H1 (cell line): ENCODE results near the gene ERAS. TPM values are rescaled to one million over a fixed set of nuclear protein-coding genes. Genes with fewer than 3 reads are reported as not detected.

Experiments
- CTCF ChIA-PET: fragments of 300-600 bp; sonication (Branson Sonifier 250); formaldehyde crosslinking; loops from one replicate; lab custom pipeline; 2021; ENCODE audit not compliant: partially characterized antibody; lab: Charles Lee
- POLR2A ChIA-PET: fragments of 300-600 bp; sonication (Branson Sonifier 250); formaldehyde crosslinking; loops from one replicate; lab custom pipeline; 2021; ENCODE audit warnings: inconsistent platforms; ENCODE audit not compliant: partially characterized antibody; lab: Charles Lee
- DNase-seq, 2 experiments: peaks; one replicate each; pipeline versions ENCODE4 v3.0.0 to v3.0.0-alpha.2; 2010 to 2022; ENCODE audit warnings: low spot score in 2 of 2, low read depth in 1 of 2, mixed read lengths in 1 of 2
- FAIRE-seq: peaks from 2 replicates; lab custom pipeline; 2011; peaks lifted over from hg19 to GRCh38; lab: Jason Lieb, UNC
- H2AFZ ChIP-seq: 2 replicates; pipeline ENCODE4 v1.8.1; 2012; ENCODE audit warnings: low read length, inconsistent platforms
- H2AK5ac ChIP-seq: 2 replicates; pipeline ENCODE4 v1.6.1; 2013; ENCODE audit warnings: low read depth, low read length
- H2BK120ac ChIP-seq: replicated peaks from 2 replicates; pipeline ENCODE3; 2013; ENCODE audit warnings: low read depth, low read length, inconsistent platforms
- H2BK12ac ChIP-seq: 2 replicates; pipeline ENCODE4 v1.6.1; 2013; ENCODE audit warnings: low read depth, low read length
- H2BK15ac ChIP-seq: 2 replicates; pipeline ENCODE4 v1.6.1; 2013; ENCODE audit warnings: low read length
- H2BK20ac ChIP-seq: 2 replicates; pipeline ENCODE4 v1.6.1; 2013; ENCODE audit warnings: low read length
- H2BK5ac ChIP-seq: 2 replicates; pipeline ENCODE4 v1.6.1; 2013; ENCODE audit warnings: low read depth, low read length
- H3K14ac ChIP-seq: 2 replicates; pipeline ENCODE4 v1.6.1; 2013; ENCODE audit warnings: inconsistent platforms; ENCODE audit not compliant: insufficient read length
- H3K18ac ChIP-seq: 2 replicates; pipeline ENCODE4 v1.6.1; 2013; ENCODE audit warnings: low read length; ENCODE audit errors: extremely low read depth
- H3K23ac ChIP-seq: 2 replicates; pipeline ENCODE4 v1.6.1; 2013; ENCODE audit warnings: inconsistent platforms; ENCODE audit not compliant: insufficient read length
- H3K23me2 ChIP-seq: 2 replicates; pipeline ENCODE4 v1.6.1; 2013; ENCODE audit warnings: low read depth, low read length
- H3K27ac ChIP-seq: 2 replicates; pipeline ENCODE4 v1.6.1; 2011; ENCODE audit warnings: low read depth, low read length, inconsistent platforms
- H3K27me3 ChIP-seq, 4 experiments: replicated peaks in 1 of 4; 1 replicate in 1 of 4; 2 replicates in 3 of 4; pipeline versions ENCODE4 v1.6.1 to v1.8.1; 2011 to 2013; ENCODE audit warnings: low read length in 3 of 4, mild to moderate bottlenecking in 3 of 4, inconsistent platforms in 2 of 4, mixed read lengths in 2 of 4, moderate library complexity in 1 of 4; ENCODE audit not compliant: control insufficient read depth in 3 of 4, insufficient read depth in 3 of 4; ENCODE audit errors: extremely low read depth in 1 of 4
- H3K36me3 ChIP-seq, 4 experiments: 2 replicates each; pipeline versions ENCODE4 v1.6.1 to v1.8.1; 2011 to 2013; ENCODE audit warnings: mild to moderate bottlenecking in 4 of 4, low read length in 3 of 4, moderate library complexity in 2 of 4, control low read depth in 1 of 4, inconsistent platforms in 1 of 4; ENCODE audit not compliant: insufficient read depth in 4 of 4, control insufficient read depth in 2 of 4
- H3K4ac ChIP-seq: replicated peaks from 2 replicates; pipeline ENCODE3; 2013; ENCODE audit warnings: low read length, low read depth, mixed read lengths, inconsistent platforms; ENCODE audit not compliant: insufficient read length
- H3K4me1 ChIP-seq, 4 experiments: replicated peaks in 1 of 4; 1 replicate in 1 of 4; 2 replicates in 3 of 4; pipeline versions ENCODE4 v1.6.1 to v1.8.1; 2011 to 2013; ENCODE audit warnings: low read length in 3 of 4, inconsistent platforms in 2 of 4, mixed read lengths in 1 of 4; ENCODE audit not compliant: insufficient read depth in 4 of 4, control insufficient read depth in 3 of 4
- H3K4me2 ChIP-seq, 2 experiments: 2 replicates each; pipeline versions ENCODE4 v1.6.1 to v1.8.1; 2011 to 2013; ENCODE audit warnings: low read depth in 2 of 2, low read length in 2 of 2, control low read depth in 1 of 2, inconsistent platforms in 1 of 2, mild to moderate bottlenecking in 1 of 2; ENCODE audit not compliant: insufficient read depth in 1 of 2
- H3K4me3 ChIP-seq, 4 experiments: fragments of 200-600, 300-600 bp in 1 of 4; sonication (generic), shearing (Covaris generic), sonication (Bioruptor Twin) in 1 of 4; 2 replicates each; pipeline versions ENCODE4 v1.5.1 to v1.8.1; 2011 to 2016; ENCODE audit warnings: low read length in 4 of 4, low read depth in 3 of 4, control low read depth in 2 of 4, inconsistent platforms in 2 of 4, mild to moderate bottlenecking in 2 of 4, mixed read lengths in 1 of 4, moderate library complexity in 1 of 4; ENCODE audit not compliant: insufficient read depth in 2 of 4; ENCODE audit errors: extremely low read depth in 1 of 4
- H3K56ac ChIP-seq: replicated peaks from 2 replicates; pipeline ENCODE3; 2013; ENCODE audit warnings: low read depth, mild to moderate bottlenecking, mixed read lengths, low read length, inconsistent platforms; ENCODE audit not compliant: insufficient read length
- H3K79me1 ChIP-seq: 2 replicates; pipeline ENCODE4 v1.6.1; 2013; ENCODE audit warnings: low read depth, low read length, control low read depth
- H3K79me2 ChIP-seq, 2 experiments: 2 replicates each; pipeline versions ENCODE4 v1.6.1 to v1.8.1; 2012 to 2013; ENCODE audit warnings: low read length in 2 of 2, mild to moderate bottlenecking in 2 of 2, inconsistent platforms in 1 of 2; ENCODE audit not compliant: insufficient read depth in 2 of 2, control insufficient read depth in 1 of 2
- H3K9ac ChIP-seq, 4 experiments: replicated peaks in 1 of 4; 1 replicate in 1 of 4; 2 replicates in 3 of 4; pipeline versions ENCODE4 v1.6.1 to v1.8.1; 2011 to 2013; ENCODE audit warnings: low read depth in 3 of 4, low read length in 3 of 4, control low read depth in 2 of 4, mild to moderate bottlenecking in 2 of 4, moderate library complexity in 2 of 4, inconsistent platforms in 1 of 4; ENCODE audit errors: extremely low read depth in 1 of 4
- H3K9me3 ChIP-seq, 2 experiments: 2 replicates each; pipeline versions ENCODE4 v1.6.1 to v1.8.1; 2012 to 2013; ENCODE audit warnings: mild to moderate bottlenecking in 2 of 2, moderate library complexity in 2 of 2, control low read depth in 1 of 2, inconsistent platforms in 1 of 2, low read depth in 1 of 2, low read length in 1 of 2, mixed read lengths in 1 of 2; ENCODE audit not compliant: insufficient read depth in 2 of 2
- H4K20me1 ChIP-seq, 2 experiments: replicated peaks in 1 of 2; 2 replicates each; pipeline versions ENCODE3 to v1.8.1; 2011 to 2013; ENCODE audit warnings: inconsistent platforms in 2 of 2, low read length in 2 of 2, mild to moderate bottlenecking in 1 of 2; ENCODE audit not compliant: insufficient read depth in 2 of 2, control insufficient read depth in 1 of 2
- H4K5ac ChIP-seq: 2 replicates; pipeline ENCODE4 v1.6.1; 2013; ENCODE audit warnings: low read length, low read depth, mixed read lengths, inconsistent platforms; ENCODE audit not compliant: insufficient read length
- H4K8ac ChIP-seq: 2 replicates; pipeline ENCODE4 v1.8.0; 2013; ENCODE audit warnings: mild to moderate bottlenecking, moderate library complexity, low read length, inconsistent platforms; ENCODE audit not compliant: insufficient read depth; ENCODE audit errors: extremely low read depth
- H4K91ac ChIP-seq: replicated peaks from 2 replicates; pipeline ENCODE3; 2013; ENCODE audit warnings: low read length, mixed read lengths, inconsistent platforms; ENCODE audit not compliant: insufficient read length
- ASH2L ChIP-seq: fragments of 200-600, 300-600 bp; sonication (generic); IDR thresholded peaks from one replicate; pipeline ENCODE4 v1.7.1; 2017; ENCODE audit warnings: low read length
- CBX5 ChIP-seq: fragments of 300-800, 300-1000 bp; sonication (generic); IDR thresholded peaks from 2 replicates; pipeline ENCODE4 v1.7.1; 2016; ENCODE audit warnings: antibody characterized with exemption, low read length, low read depth
- JUN ChIP-seq: IDR thresholded peaks from 2 replicates; pipeline ENCODE4 v1.6.1; 2011; ENCODE audit warnings: low read depth, mild to moderate bottlenecking, improper control_type of control experiment, low read length
- TAF1 ChIP-seq: IDR thresholded peaks from 2 replicates; pipeline ENCODE4 v1.6.1; 2011; ENCODE audit warnings: mild to moderate bottlenecking, low read depth, low read length
- TAF7 ChIP-seq: optimal IDR thresholded peaks from 2 replicates; pipeline ENCODE3; 2011; ENCODE audit warnings: low read depth, mild to moderate bottlenecking, inconsistent platforms, low read length, moderate library complexity, borderline replicate concordance
- WGBS, 2 experiments: shearing (Covaris generic) in 1 of 2; methylation state at CpG; one replicate each; pipeline versions ENCODE4 v1.1.6 to v1.1.7; 2013 to 2015; ENCODE audit warnings: low lambda C conversion rate in 2 of 2, mixed read lengths in 2 of 2, inconsistent platforms in 1 of 2, low coverage in 1 of 2, missing lambda C conversion rate in 1 of 2; ENCODE audit not compliant: insufficient replicate concordance in 2 of 2, insufficient coverage in 1 of 2, insufficient read length in 1 of 2; ENCODE audit errors: extremely low coverage in 1 of 2, missing lambda C conversion rate in 1 of 2; 5-methylcytosine and 5-hydroxymethylcytosine counted together
- polyA plus RNA-seq, 7 experiments: library from polyadenylated mRNA; depleted of rRNA in 3 of 7; stranded (reverse) in 5 of 7; unstranded in 2 of 7; fragments of >200 nt in 5 of 7; fragments of 200-250 nt in 2 of 7; gene quantifications; 1 replicate in 5 of 7; 2 replicates in 1 of 7; 4 replicates in 1 of 7; pipeline versions ENCODE4 v1.2.1 to v1.2.3, GENCODE V29; 2011 to 2013; ENCODE audit warnings: missing spikeins in 2 of 7, mixed read lengths in 2 of 7
- total RNA-seq: library from RNA; stranded (reverse); fragmentation: NEBNext Ultra II Directional; extraction: Animal tissue kit (Norgen Biotek cat#: 25700); gene quantifications from 2 replicates; pipeline ENCODE4 v1.2.1, GENCODE V29; 2021

Gene ERAS
- total and polyA plus RNA-seq, 2 of the 8 experiments (the other 6 are each of a cell fraction or from before 2014, with no cell fraction given): 0.70 TPM; not detected in 1

DNA sequence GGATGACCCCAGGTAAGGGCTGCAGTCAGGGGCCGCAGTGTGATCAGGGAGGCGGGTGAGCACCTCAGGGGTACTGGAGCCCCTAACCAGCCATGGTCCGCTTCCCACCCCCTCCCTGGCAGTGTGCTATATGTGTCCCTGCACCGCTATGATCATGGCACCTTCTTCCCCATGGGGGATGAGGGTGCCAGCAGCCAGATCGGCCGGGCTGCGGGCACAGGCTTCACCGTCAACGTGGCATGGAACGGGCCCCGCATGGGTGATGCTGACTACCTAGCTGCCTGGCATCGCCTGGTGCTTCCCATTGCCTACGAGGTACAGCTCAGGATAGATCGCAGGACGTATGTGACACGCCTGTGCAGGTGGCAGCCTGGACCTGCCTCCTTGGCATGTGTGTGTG lies 8.2 kb upstream of the ERAS start:
- no peak overlapping the region for H3K27ac ChIP-seq
- H4K8ac ChIP-seq: no peak overlapping the region
- peaks cover 0 to 6% (median 2%) of the 10 kb centered on the region in 4 experiments; a peak in 2 of 8 replicates for H3K36me3 ChIP-seq
- ChIA-PET POLR2A (interaction anchor here (1.9 kb wide), 1 partner anchor 17 kb away, joined by 4 read pairs; the partner anchor contains the start of gene HDAC6), CTCF (no interaction called here)
- H4K20me1 ChIP-seq: peaks cover 0 to 2% of the 10 kb centered on the region in 2 experiments
- H2BK120ac ChIP-seq: no peak overlapping the region
- no peaks in the 10 kb centered on the region for H3K4me1 ChIP-seq
- H3K9ac ChIP-seq: no peak overlapping the region
- no peak overlapping the region for H4K5ac ChIP-seq
- H3K14ac ChIP-seq: no peak overlapping the region
- no peaks in the 10 kb centered on the region for H3K23me2 ChIP-seq
- TF ChIP-seq JUN: no peak
- TF ChIP-seq ASH2L: no peak
- TF ChIP-seq TAF7: no peak
- TF ChIP-seq CBX5: no peak
- TF ChIP-seq TAF1: no peak
- H3K4me2 ChIP-seq: no peak overlapping the region
- H2BK5ac ChIP-seq: no peak overlapping the region
- H2BK20ac ChIP-seq: no peak overlapping the region
- no peaks in the 10 kb centered on the region for H3K27me3 ChIP-seq
- no peak overlapping the region for H3K18ac ChIP-seq
- H3K79me2 ChIP-seq: no peaks in the 10 kb centered on the region
- no peak overlapping the region for H2AK5ac ChIP-seq
- no peak overlapping the region for H3K56ac ChIP-seq
- WGBS, 2 experiments: 91% methylated on average over 13 of the region's 16 CpGs; no CpG with 5 or more reads in 1 of the 2 experiments
- no peaks in the 10 kb centered on the region for H3K9me3 ChIP-seq
- no peak overlapping the region for H3K4ac ChIP-seq
- no peak overlapping the region for H3K4me3 ChIP-seq
- H2BK12ac ChIP-seq: no peak overlapping the region
- H4K91ac ChIP-seq: no peak overlapping the region
- no peak overlapping the region for H2AFZ ChIP-seq
- H2BK15ac ChIP-seq: no peak overlapping the region
- DNase-seq (no peak), FAIRE-seq (no peak)
- H3K79me1 ChIP-seq: no peaks in the 10 kb centered on the region
- H3K23ac ChIP-seq: no peak overlapping the region
